ENCODE data around the gene LPIN3.

LPIN3 gene

GRCh38 chr20:41320976-41321375, 19.6 kb upstream of the LPIN3 start:
- no peak for DNase-seq

DNA sequence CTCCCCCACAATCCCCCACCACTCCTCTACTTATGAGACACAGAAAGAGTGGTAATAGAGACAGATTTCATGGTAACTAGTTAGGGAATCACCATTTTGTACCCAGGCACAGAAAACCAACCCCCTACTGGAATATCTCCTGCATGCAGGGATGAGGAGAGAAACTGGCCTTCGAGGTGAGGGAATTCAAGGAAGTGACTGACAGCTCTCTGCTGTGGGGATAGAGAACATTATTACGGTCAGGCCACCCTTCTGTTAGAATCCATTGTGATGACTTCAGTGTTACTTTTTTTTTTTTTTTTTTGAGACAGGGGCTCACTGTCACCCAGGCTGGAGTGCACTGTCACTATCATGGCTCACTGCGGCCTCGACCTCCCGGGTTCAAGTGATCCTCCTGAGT, 13.4 kb upstream of the LPIN3 start:
- DNase-seq = no peak

- no peak for DNase-seq
These were observed 10.9 kb upstream of the LPIN3 start for GRCh38 chr20:41329435-41330342.

GRCh38 chr20:41330343-41330720, 10.3 kb upstream of the LPIN3 start:
- no peak for DNase-seq

- DNase-seq = no peak
These were observed 9.7 kb upstream of the LPIN3 start for GRCh38 chr20:41330941-41331340.

DNA sequence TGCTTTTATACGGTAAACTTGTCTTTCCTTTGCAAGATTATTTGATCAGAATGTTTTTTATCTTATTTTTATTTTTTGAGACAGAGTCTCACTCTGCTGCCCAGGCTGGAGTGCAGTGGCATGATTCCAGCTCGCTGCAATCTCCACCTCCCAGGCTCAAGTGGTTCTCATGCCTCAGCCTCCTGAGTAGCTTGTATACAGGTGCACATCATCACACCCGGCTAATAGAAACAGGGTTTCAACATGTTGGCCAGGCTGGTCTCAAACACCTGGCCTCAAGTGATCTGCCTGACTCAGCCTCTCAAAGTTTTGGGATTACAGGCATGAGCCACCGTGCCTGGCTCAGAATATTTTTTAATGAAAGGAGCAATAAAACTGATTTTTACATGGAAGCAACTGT, 8.9 kb upstream of the LPIN3 start:
- DNase-seq = peak; percentile 22

GRCh38 chr20:41334036-41334435, 6.6 kb upstream of the LPIN3 start:
- DNase-seq = no peak

GRCh38 chr20:41334443-41335421, 5.9 kb upstream of the LPIN3 start:
- no peak for DNase-seq

DNA sequence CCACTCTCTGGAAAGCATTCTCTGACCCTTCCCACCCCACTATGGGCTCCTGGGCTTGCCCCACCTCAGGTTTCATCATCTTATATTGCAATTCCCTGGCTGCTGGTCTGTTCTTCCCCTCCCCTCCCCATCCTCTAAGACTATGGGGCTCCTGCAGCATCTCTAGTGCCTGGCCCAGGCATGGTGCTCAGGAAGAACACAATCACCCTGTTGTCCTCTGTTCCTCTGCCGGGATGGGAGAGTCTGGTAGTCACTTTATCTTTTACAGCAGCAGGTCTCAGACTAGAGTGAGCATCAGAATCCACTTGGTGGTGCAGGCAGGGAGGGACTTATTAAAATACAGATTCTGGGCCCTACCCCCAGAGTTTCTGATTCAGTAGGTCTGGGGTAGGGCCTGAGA, 5.0 kb upstream of the LPIN3 start:
- DNase-seq = no peak

GRCh38 chr20:41336711-41337492, 3.7 kb upstream of the LPIN3 start:
- no peak for DNase-seq

DNA sequence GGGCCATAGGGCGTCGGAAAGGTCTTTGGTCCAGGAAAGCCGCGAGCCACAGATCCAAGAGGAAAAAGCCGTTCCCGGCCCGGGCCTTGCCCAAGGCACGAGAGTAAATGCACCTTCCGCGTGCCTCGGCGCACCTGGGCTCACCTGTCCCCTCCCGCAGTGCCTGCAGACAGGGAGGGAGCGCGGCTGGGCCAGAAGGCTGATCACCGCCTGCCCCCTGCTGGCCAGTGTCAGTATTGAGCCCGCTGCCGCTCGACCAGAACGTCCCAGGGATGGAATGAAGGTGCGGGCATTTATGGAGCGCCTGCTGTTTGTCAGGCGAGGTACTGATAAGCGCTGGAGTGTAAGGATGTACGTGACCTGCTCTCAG, 679 bp upstream of the LPIN3 start:
- DNase-seq = peak; percentile 72

DNA sequence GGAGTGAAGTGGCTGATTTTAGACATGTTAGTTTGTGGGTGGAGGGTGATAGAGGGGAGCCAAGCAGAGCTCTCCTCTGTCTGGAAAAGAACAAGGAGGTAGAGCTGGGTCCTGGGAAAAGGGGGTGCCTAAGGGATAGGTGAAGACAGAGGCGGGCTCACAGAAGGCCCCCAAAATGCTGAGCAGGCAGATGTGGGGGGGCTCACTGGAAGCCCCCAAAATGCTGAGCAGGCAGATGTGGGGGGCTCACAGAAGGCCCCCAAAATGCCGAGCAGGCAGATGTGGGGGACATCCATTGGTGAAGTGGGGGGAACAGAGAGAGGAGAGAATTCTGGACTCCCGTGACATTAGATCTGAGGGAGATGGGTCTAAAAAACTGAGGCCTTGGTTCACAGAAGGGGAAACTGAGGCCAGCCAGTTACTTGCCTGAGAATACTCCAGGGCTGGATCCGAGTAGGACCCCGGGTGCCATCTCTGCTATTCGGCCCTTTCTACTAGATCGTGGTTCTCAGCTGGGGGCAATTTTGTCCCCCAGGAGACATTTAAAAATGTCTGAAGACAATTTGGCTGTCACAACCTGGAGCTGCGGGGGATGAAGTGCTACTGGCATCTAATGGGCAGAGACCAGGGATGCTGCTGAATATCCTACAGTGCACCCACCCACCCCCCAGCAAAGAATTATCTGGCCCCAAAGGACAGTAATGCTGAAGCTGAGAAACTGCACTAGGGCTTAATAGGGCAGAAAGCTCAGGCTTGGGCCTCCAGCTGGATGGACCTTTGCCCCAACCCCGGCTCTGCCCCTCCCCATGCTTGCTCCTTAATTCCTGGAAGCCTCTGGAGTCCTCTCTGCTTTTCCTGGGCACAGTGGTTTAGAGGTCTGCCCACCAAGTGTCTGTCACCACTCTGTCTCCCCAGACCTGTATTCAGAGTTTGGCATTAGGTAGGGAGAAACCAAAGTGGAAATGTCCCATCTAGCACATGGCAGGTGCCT, 2.1 kb downstream of the LPIN3 start:
- DNase-seq = no peak

DNA sequence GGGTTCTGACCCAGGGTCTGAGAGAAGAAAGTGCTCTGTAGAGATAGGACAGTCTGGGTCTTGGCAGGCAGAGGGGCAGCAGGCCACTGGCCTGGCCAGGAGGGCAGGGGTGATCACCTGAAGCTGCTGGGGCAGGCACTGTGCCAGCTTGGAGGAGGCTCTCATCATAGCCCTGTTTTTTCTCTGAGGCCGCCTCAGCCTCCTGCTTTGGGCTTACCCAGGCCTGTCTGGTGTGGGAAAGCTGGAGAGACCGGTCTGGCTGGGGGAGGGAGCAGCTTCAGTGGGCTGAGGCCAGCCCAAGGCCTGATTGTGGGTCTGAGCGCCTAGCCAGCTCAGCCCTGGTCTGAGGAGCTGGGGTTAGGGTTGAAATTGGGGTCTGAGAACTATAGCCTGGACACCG, 3.9 kb downstream of the LPIN3 start:
- DNase-seq = no peak

- DNase-seq = no peak
These were observed 4.5 kb downstream of the LPIN3 start for GRCh38 chr20:41344938-41345728.

GRCh38 chr20:41345729-41346067, 5.1 kb downstream of the LPIN3 start:
- DNase-seq = no peak

- no peak for DNase-seq
These were observed 7.2 kb downstream of the LPIN3 start for GRCh38 chr20:41347523-41348429.

DNA sequence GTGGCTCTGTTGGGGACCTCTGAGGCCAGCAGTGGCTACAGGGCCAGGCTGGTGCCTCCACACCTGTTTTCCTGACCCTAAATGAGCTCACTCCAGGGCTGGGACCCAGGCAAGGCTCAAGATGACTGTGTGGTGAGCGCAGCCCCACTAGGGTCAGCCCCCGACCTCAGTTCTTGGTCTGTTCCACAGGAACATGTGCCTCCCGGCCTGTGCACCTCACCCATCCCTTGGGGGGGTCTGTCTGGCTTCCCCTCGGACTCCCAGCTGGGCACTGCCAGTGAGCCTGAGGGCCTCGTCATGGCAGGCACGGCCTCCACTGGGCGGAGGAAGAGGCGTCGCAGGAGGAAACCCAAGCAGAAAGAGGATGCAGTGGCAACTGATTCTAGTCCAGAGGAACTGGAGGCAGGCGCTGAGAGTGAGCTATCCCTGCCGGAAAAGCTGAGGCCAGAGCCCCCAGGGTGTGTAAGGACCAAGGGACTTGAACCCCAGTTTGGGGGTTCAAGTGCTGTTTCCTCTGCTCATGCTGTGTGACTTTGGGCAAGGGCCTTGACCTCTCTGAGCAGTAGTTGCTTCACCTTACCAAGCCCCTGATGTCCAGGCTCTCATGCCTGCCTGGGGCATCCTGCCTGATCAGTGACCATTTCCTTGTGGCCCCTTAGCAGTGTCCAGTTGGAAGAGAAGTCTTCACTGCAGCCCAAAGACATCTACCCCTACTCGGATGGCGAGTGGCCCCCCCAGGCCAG, 8.0 kb downstream of the LPIN3 start:
- no peak for DNase-seq

- no peak for DNase-seq
These were observed 8.6 kb downstream of the LPIN3 start for GRCh38 chr20:41349266-41349665.

GRCh38 chr20:41349943-41350342, 9.3 kb downstream of the LPIN3 start:
- DNase-seq = no peak
